ENCODE results near the gene APP.

The APP gene

GRCh38 chr21:26001356-26001755 lies 169.2 kb downstream of the APP start (continued):
- no peak for TF ChIP-seq ZNF791 (tag by site-specific recombination; IDR thresholded peaks at IDR 0.05)

- TF ChIP-seq ZIC2 (tag by site-specific recombination; IDR thresholded peaks at IDR 0.05) (no peak), SP7 (tag by site-specific recombination; IDR thresholded peaks at IDR 0.05) (no peak), ZNF169 (tag by site-specific recombination; IDR thresholded peaks at IDR 0.05) (no peak), YY2 (tag by site-specific recombination; IDR thresholded peaks at IDR 0.05) (no peak), ZNF140 (tag by site-specific recombination; IDR thresholded peaks at IDR 0.05) (no peak), KLF7 (tag by site-specific recombination; IDR thresholded peaks at IDR 0.05; ENCODE audit: borderline replicate concordance) (no peak), ZFP3 (tag by site-specific recombination; IDR thresholded peaks at IDR 0.05; ENCODE audit: low read depth) (no peak), IKZF3 (tag by site-specific recombination; IDR thresholded peaks at IDR 0.05) (no peak), SCRT2 (tag by site-specific recombination; IDR thresholded peaks at IDR 0.05) (no peak), PRDM1 (tag by site-specific recombination; IDR thresholded peaks at IDR 0.05) (no peak), ZNF660 (tag by site-specific recombination; IDR thresholded peaks at IDR 0.05) (no peak), HOXD13 (CRISPR knock-in tag; IDR thresholded peaks at IDR 0.05; ENCODE audit: borderline replicate concordance) (no peak), GLI2 (tag by site-specific recombination; IDR thresholded peaks at IDR 0.05; ENCODE audit: borderline replicate concordance, low read depth) (no peak), KLF8 (tag by site-specific recombination; IDR thresholded peaks at IDR 0.05) (no peak), ZNF202 (tag by site-specific recombination; IDR thresholded peaks at IDR 0.05; ENCODE audit: borderline replicate concordance) (no peak)
- Histone ChIP-seq H3K4me1 (ENCODE audit: control insufficient read depth, insufficient read depth, low read length) (peaks cover 3% of the 10 kb centered on the region; the same call in 1 of the 2 replicates), H3K27ac (ENCODE audit: extremely low read depth, low read depth, low read length) (no peak overlapping the region), H3K9me3 (ENCODE audit: control insufficient read depth, insufficient read depth, low read depth, low read length) (no peaks in the 10 kb centered on the region), H3K36me3 (ENCODE audit: control insufficient read depth in 2 of 2, insufficient read depth in 1 of 2, low read length in 2 of 2) (peaks cover 6 to 21% of the 10 kb centered on the region in 2 experiments), H3K4me3 (ENCODE audit: low read depth, low read length) (no peak overlapping the region)
- ChIA-PET POLR2A (no interaction called here), CTCF (no interaction called here)
These were observed 170.5 kb downstream of the APP start for GRCh38 chr21:25999921-26000582.

- H3K4me1 ChIP-seq (ENCODE audit: control insufficient read depth, insufficient read depth, low read length), result peaks cover 3% of the 10 kb centered on the region; the same call in 1 of the 2 replicates
- H3K36me3 ChIP-seq (ENCODE audit: control insufficient read depth in 2 of 2, insufficient read depth in 1 of 2, low read length in 2 of 2), result peaks cover 10 to 32% of the 10 kb centered on the region in 2 experiments
- H3K9me3 ChIP-seq (ENCODE audit: control insufficient read depth, insufficient read depth, low read depth, low read length), result no peaks in the 10 kb centered on the region
- TF ChIP-seq GLIS1 (tag by site-specific recombination; IDR thresholded peaks at IDR 0.05) (no peak), ZNF843 (tag by site-specific recombination; IDR thresholded peaks at IDR 0.05) (no peak), ZSCAN4 (tag by site-specific recombination; IDR thresholded peaks at IDR 0.05) (no peak), ZNF777 (tag by site-specific recombination; IDR thresholded peaks at IDR 0.05; ENCODE audit: borderline replicate concordance) (no peak), ZNF274 (IDR thresholded peaks at IDR 0.05; ENCODE audit: low read length) (no peak), ZNF274 (tag by site-specific recombination; IDR thresholded peaks at IDR 0.05; ENCODE audit: borderline replicate concordance) (no peak), INSM2 (tag by site-specific recombination; IDR thresholded peaks at IDR 0.05) (no peak), ZNF677 (tag by site-specific recombination; IDR thresholded peaks at IDR 0.05) (no peak), ZNF2 (tag by site-specific recombination; IDR thresholded peaks at IDR 0.05) (no peak), ZBTB20 (tag by site-specific recombination; IDR thresholded peaks at IDR 0.05) (no peak), ZNF155 (tag by site-specific recombination; IDR thresholded peaks at IDR 0.05) (no peak), REPIN1 (tag by site-specific recombination; IDR thresholded peaks at IDR 0.05; ENCODE audit: low read depth) (no peak), ZNF146 (tag by site-specific recombination; IDR thresholded peaks at IDR 0.05) (no peak)
- no peak overlapping the region for H3K4me3 ChIP-seq (ENCODE audit: low read depth, low read length)
- H3K27ac ChIP-seq (ENCODE audit: extremely low read depth, low read depth, low read length), result no peak overlapping the region
- ChIA-PET POLR2A (no interaction called here), CTCF (no interaction called here)
These were observed 172.6 kb downstream of the APP start for GRCh38 chr21:25997788-25998611.

Data from HEK293 (cell line).